LNCAP (cell line): ENCODE data around the gene JUN.

Experiments used
- CTCF ChIP-seq: fragments of 450-650 bp; IDR thresholded peaks from 2 replicates; pipeline ENCODE4 v1.5.1; 2017; ENCODE audit warnings: mild to moderate bottlenecking

The JUN gene

GRCh38 chr1:58769809-58770320, 14.0 kb downstream of the JUN start:
- TF ChIP-seq CTCF: no peak

GRCh38 chr1:58768971-58769808, 14.7 kb downstream of the JUN start:
- TF ChIP-seq CTCF: peak; percentile 88

- TF ChIP-seq CTCF: no peak
Measured at GRCh38 chr1:58768191-58768731, 15.6 kb downstream of the JUN start.

GRCh38 chr1:58767143-58767542, 16.7 kb downstream of the JUN start:
- TF ChIP-seq CTCF: no peak

GRCh38 chr1:58765441-58765840, 18.4 kb downstream of the JUN start:
- TF ChIP-seq CTCF: no peak

GRCh38 chr1:58765006-58765405, 18.8 kb downstream of the JUN start:
- no peak for TF ChIP-seq CTCF

- no peak for TF ChIP-seq CTCF
Measured at GRCh38 chr1:58764294-58764978, 19.4 kb downstream of the JUN start.
